Measurements from ENCODE around the gene OTUD5. TPM values are rescaled to one million over a fixed set of nuclear protein-coding genes. Genes with fewer than 3 reads are reported as not detected.

OTUD5 gene
- total and polyA plus RNA-seq, 2 of the 13 experiments (the other 11 are each of a cell fraction or from before 2014, with no cell fraction given), result 18.4 to 42.2 TPM

- CTCF ChIA-PET (ENCODE audit: low intra/inter-chr PET ratio, low total read pairs), result no interaction called here
- Histone ChIP-seq H2AFZ (ENCODE audit: low read length) (no peak within 1 kb of the TSS), H3K27ac (ENCODE audit: extremely low read length, insufficient read depth, low read length) (peak within 1 kb of the TSS; percentile 81), H3K9me3 (ENCODE audit: low read length) (no peaks in the 10 kb centered on the region), H3K4me1 (ENCODE audit: insufficient read depth, low read length) (peaks cover 35% of the 10 kb centered on the region), H3K4me2 (ENCODE audit: low read depth, low read length) (peak within 1 kb of the TSS; percentile 81), H3K79me2 (ENCODE audit: insufficient read depth, low read length) (peaks cover 18% of the 10 kb centered on the region), H3K4me3 (replicated peaks in 1 of 3; ENCODE audit: insufficient read depth in 1 of 3, low read depth in 2 of 3, low read length in 3 of 3) (peak within 1 kb of the TSS; percentile 79 to 82 (median 81)), H3K9ac (ENCODE audit: insufficient read depth, low read depth, low read length) (peak within 1 kb of the TSS; percentile 83), H3K36me3 (replicated peaks in 1 of 2; ENCODE audit: control insufficient read depth in 1 of 2, insufficient read depth in 2 of 2, low read length in 2 of 2) (peaks cover 2 to 17% of the 10 kb centered on the region in 2 experiments; a peak in 2 of 5 replicates), H3K27me3 (ENCODE audit: control insufficient read depth in 1 of 2, insufficient read depth in 2 of 2, low read length in 2 of 2) (no peaks in the 10 kb centered on the region; a peak in 1 of 5 replicates), H4K20me1 (ENCODE audit: insufficient read depth, low read length) (no peaks in the 10 kb centered on the region)
- intact Hi-C loops (cut with micrococcal nuclease; ENCODE audit: unreplicated experiment), result loop anchor here (10.0 kb wide), 1 partner anchor 147 kb away; the partner anchor contains the start of gene GLOD5
- peak; percentile 89 for ATAC-seq
- DNase-seq (ENCODE audit: low spot score), result peak; percentile 85
- BruUV-seq (replicated peaks), result no TSS peak
- peak; percentile 97 for FAIRE-seq
- POLR2A ChIA-PET, result interaction anchor here (0.7 to 3.1 kb wide), 8 partner anchors 14 to 279 kb away, joined by 3 to 42 read pairs (median 4); partner anchors contain the start of genes HDAC6, PQBP1 and TIMM17B
- WGBS (ENCODE audit: low lambda C conversion rate), result under 1% methylated on average over 34 of the region's 60 CpGs
- in situ Hi-C loops (cut with HindIII; ENCODE audit: extremely low pct_ligation_motif_present, low pct_unique_long_range_greater_than_20kb), result no loop called here
- no peak for TF ChIP-seq KLF9 (CRISPR knock-in tag; IDR thresholded peaks at IDR 0.05; ENCODE audit: low read depth)
- no peak for TF ChIP-seq KDM4B (CRISPR knock-in tag; IDR thresholded peaks at IDR 0.05)
- TF ChIP-seq FLYWCH1 (CRISPR knock-in tag; IDR thresholded peaks at IDR 0.05), result no peak
- TF ChIP-seq THAP8 (CRISPR knock-in tag; IDR thresholded peaks at IDR 0.05; ENCODE audit: borderline replicate concordance), result no peak
- no peak for TF ChIP-seq HDAC6 (IDR thresholded peaks at IDR 0.05; ENCODE audit: low read depth, low read length)
- no peak for TF ChIP-seq ZXDC (CRISPR knock-in tag; IDR thresholded peaks at IDR 0.05)
- peak; percentile 64; the same call in 1 of the 2 replicates for TF ChIP-seq ZNF574 (CRISPR knock-in tag; IDR thresholded peaks at IDR 0.05)
- TF ChIP-seq SMC3 (IDR thresholded peaks at IDR 0.05; ENCODE audit: low read length), result no peak
- no peak for TF ChIP-seq ZNF383 (CRISPR knock-in tag; IDR thresholded peaks at IDR 0.05; ENCODE audit: borderline replicate concordance)
- TF ChIP-seq ZNF224 (CRISPR knock-in tag; IDR thresholded peaks at IDR 0.05), result peak; percentile 54; the same call in 1 of the 2 replicates
- TF ChIP-seq JUN (CRISPR knock-in tag; IDR thresholded peaks at IDR 0.05), result no peak
- TF ChIP-seq TBX3 (IDR thresholded peaks at IDR 0.05; ENCODE audit: borderline replicate concordance), result no peak
- no peak for TF ChIP-seq SNAPC5 (CRISPR knock-in tag; IDR thresholded peaks at IDR 0.05; ENCODE audit: borderline replicate concordance)
- 0 out of 2 replicates have a peak, but pooled peaks have one; percentile 14 for TF ChIP-seq ZNF143 (CRISPR knock-in tag; IDR thresholded peaks at IDR 0.05)
- TF ChIP-seq HOXA7 (CRISPR knock-in tag; IDR thresholded peaks at IDR 0.05), result no peak
- TF ChIP-seq RFXANK (CRISPR knock-in tag; IDR thresholded peaks at IDR 0.05), result no peak
- TF ChIP-seq BRD4 (CRISPR knock-in tag; IDR thresholded peaks at IDR 0.05), result 0 out of 2 replicates have a peak, but pooled peaks have one; percentile 36
- no peak for TF ChIP-seq ARNTL (CRISPR knock-in tag; IDR thresholded peaks at IDR 0.05)
- peak; percentile 61 for TF ChIP-seq NFYC (CRISPR knock-in tag; IDR thresholded peaks at IDR 0.05)
These were observed 45.8 kb downstream of the OTUD5 start, which contains the start of gene SLC35A2 for GRCh38 chrX:48911412-48912182. Gene SLC35A2, minus strand, starts transcription at chrX:48911646. Its CDS starts 10 bp downstream, at chrX:48911636.
